K562 (cell line): Measurements from ENCODE around the gene LGALS3BP. TPM values are rescaled to one million over a fixed set of nuclear protein-coding genes. Genes with fewer than 3 reads are reported as not detected.
A peak's percentile ranks its signal among the peaks of the same experiment; 100 is the strongest.

Experiments used
- ATAC-seq: fragments of 200-7000 bp; cut with Tn5 transposase; 3 replicates; pipeline ENCODE4 v1.9.1; 2020; ENCODE audit warnings: moderate library complexity
- BruUV-seq: library from RNA; stranded (reverse); fragments of 400-500 nt; replicated peaks from 2 replicates; lab custom pipeline; 2021; lab: Mats Ljungman, UMichigan
- CTCF ChIA-PET: fragments of 300-600 bp; formaldehyde crosslinking; extraction: SDS; loops from one replicate; lab custom pipeline; 2021; ENCODE audit warnings: low intra/inter-chr PET ratio; lab: Yijun Ruan, JAX
- POLR2A ChIA-PET: fragments of 300-600, 350-650 bp; sonication (Branson Sonifier 250); formaldehyde crosslinking; extraction: SDS; loops from one replicate; lab custom pipeline; 2021; ENCODE audit warnings: antibody characterized with exemption, inconsistent platforms; lab: Yijun Ruan, JAX
- DNase-seq, 4 experiments: peaks; one replicate each; pipeline versions ENCODE4 v3.0.0 to v3.0.0-alpha.2; 2011 to 2018; ENCODE audit warnings: low spot score in 3 of 4, mixed read lengths in 3 of 4; ENCODE audit errors: extremely low read depth in 1 of 4
- FAIRE-seq: peaks from 2 replicates; lab custom pipeline; 2011; peaks lifted over from hg19 to GRCh38; lab: Jason Lieb, UNC
- H2AFZ ChIP-seq: 2 replicates; pipeline ENCODE4 v1.6.0; 2011; ENCODE audit warnings: low read depth, low read length, control low read depth, inconsistent platforms
- H3K27ac ChIP-seq: fragments of 200-600 bp; 3 replicates; pipeline ENCODE4 v1.8.0; 2011; ENCODE audit warnings: low read depth, mild to moderate bottlenecking, control low read depth, inconsistent platforms, low read length, moderate library complexity, mixed read lengths; ENCODE audit errors: extremely low read depth
- H3K27me3 ChIP-seq, 2 experiments: fragments of 300-600 bp in 1 of 2; 2 replicates in 1 of 2; 3 replicates in 1 of 2; pipeline versions ENCODE4 v1.6.0 to v1.8.0; 2011; ENCODE audit warnings: inconsistent platforms in 2 of 2, low read length in 2 of 2, mild to moderate bottlenecking in 1 of 2, mixed read lengths in 1 of 2, moderate library complexity in 1 of 2; ENCODE audit not compliant: control insufficient read depth in 2 of 2, insufficient read depth in 2 of 2
- H3K36me3 ChIP-seq: fragments of 300-600 bp; 3 replicates; pipeline ENCODE4 v1.8.0; 2011; ENCODE audit warnings: mild to moderate bottlenecking, low read length, inconsistent platforms; ENCODE audit not compliant: control insufficient read depth, insufficient read depth
- H3K4me1 ChIP-seq, 2 experiments: fragments of 200-600 bp in 1 of 2; replicated peaks in 1 of 2; 2 replicates in 1 of 2; 3 replicates in 1 of 2; pipeline versions ENCODE4 v1.5.1 to v1.8.0; 2011; ENCODE audit warnings: inconsistent platforms in 2 of 2, low read length in 2 of 2, mild to moderate bottlenecking in 1 of 2, mixed read lengths in 1 of 2, moderate library complexity in 1 of 2; ENCODE audit not compliant: control insufficient read depth in 2 of 2, insufficient read depth in 2 of 2
- H3K4me2 ChIP-seq: 2 replicates; pipeline ENCODE4 v1.6.1; 2011; ENCODE audit warnings: low read length, control low read depth, inconsistent platforms, mixed read lengths; ENCODE audit not compliant: insufficient read depth
- H3K4me3 ChIP-seq: fragments of 200-600 bp; sonication (generic), shearing (Covaris generic); 2 replicates; pipeline ENCODE4 v1.5.1; 2016; ENCODE audit warnings: control low read depth, inconsistent platforms
- H3K79me2 ChIP-seq: fragments of 200-600 bp; 3 replicates; pipeline ENCODE4 v1.8.0; 2011; ENCODE audit warnings: low read length, inconsistent platforms; ENCODE audit not compliant: control insufficient read depth, insufficient read depth
- H3K9ac ChIP-seq, 2 experiments: 2 replicates each; pipeline versions ENCODE4 v1.6.0 to v1.6.1; 2011; ENCODE audit warnings: low read depth in 2 of 2, low read length in 2 of 2, control low read depth in 1 of 2, inconsistent platforms in 1 of 2, mild to moderate bottlenecking in 1 of 2, mixed read lengths in 1 of 2; ENCODE audit not compliant: insufficient read depth in 1 of 2
- H3K9me1 ChIP-seq: one replicate; pipeline ENCODE4 v1.6.0; 2011; ENCODE audit warnings: inconsistent platforms, mild to moderate bottlenecking, low read length, moderate library complexity; ENCODE audit not compliant: control insufficient read depth, insufficient read depth
- H3K9me3 ChIP-seq: replicated peaks from 2 replicates; pipeline ENCODE4 v1.5.1; 2011; ENCODE audit warnings: low read depth, low read length, inconsistent platforms; ENCODE audit not compliant: control insufficient read depth, insufficient read depth
- H4K20me1 ChIP-seq: replicated peaks from 2 replicates; pipeline ENCODE4 v1.6.1; 2011; ENCODE audit warnings: low read length, inconsistent platforms, mixed read lengths; ENCODE audit not compliant: control insufficient read depth, insufficient read depth
- ARID4B ChIP-seq: sonication (generic); formaldehyde crosslinking; IDR thresholded peaks from 2 replicates; pipeline ENCODE4 v1.8.0; 2022; ENCODE audit warnings: mild to moderate bottlenecking, missing genetic modification reagents
- WGBS: fragments of 100-300 bp; shearing (Covaris generic); methylation state at CpG from one replicate; pipeline ENCODE4 v1.1.6; 2016; ENCODE audit warnings: low coverage, mixed read lengths; ENCODE audit not compliant: insufficient coverage; ENCODE audit errors: missing lambda C conversion rate; 5-methylcytosine and 5-hydroxymethylcytosine counted together
- in situ Hi-C: fragments of 300-500 bp; cut with MboI; formaldehyde crosslinking; loops from 4 replicates; pipeline ENCODE4 v1.15.0; 2018; ENCODE audit warnings: inconsistent platforms, mixed read lengths
- intact Hi-C: fragments of 100-400 bp; cut with micrococcal nuclease; formaldehyde crosslinking; loops from 2 replicates; pipeline ENCODE4 v1.14.2; 2022
- polyA plus RNA-seq, 8 experiments: library from polyadenylated mRNA; depleted of rRNA in 4 of 8; stranded (reverse) in 5 of 8; unstranded in 3 of 8; fragments of >200 nt; fragmentation: Nextera tagmentation in 2 of 8; fragmentation: Illumina TruSeq in 1 of 8; extraction: Ambion mirVana in 2 of 8; extraction: Trizol in 1 of 8; gene quantifications; 2 replicates each; pipeline versions ENCODE4 v1.2.1 to v1.2.3, GENCODE V29; 2011 to 2014; ENCODE audit warnings: inconsistent platforms in 1 of 8, missing spikeins in 1 of 8
- total RNA-seq, 7 experiments: library from RNA; depleted of rRNA in 6 of 7; stranded (reverse); fragments of >200 nt in 6 of 7; fragmentation: Illumina TruSeq in 2 of 7; extraction: Trizol in 2 of 7; gene quantifications; 2 replicates each; pipeline versions ENCODE4 v1.2.1 to v1.2.3, GENCODE V29; 2011 to 2021; ENCODE audit warnings: low replicate concordance in 1 of 7
- TF ChIP-seq, protein P1 (sequence below): sonication (generic); formaldehyde crosslinking; IDR thresholded peaks from 2 replicates; pipeline ENCODE4 v1.5.0; 2020; ENCODE audit warnings: missing genetic modification reagents

LGALS3BP gene
- total and polyA plus RNA-seq, 9 of the 15 experiments (the other 6 are each of a cell fraction or from before 2014, with no cell fraction given): 0.39 to 5.3 (median 3.2) TPM

- WGBS: 9% methylated on average over 24 of the region's 28 CpGs
- Histone ChIP-seq H3K4me3 (no peak overlapping the region), H3K9me3 (no peaks in the 10 kb centered on the region), H3K9me1 (no peaks in the 10 kb centered on the region), H3K79me2 (no peaks in the 10 kb centered on the region), H3K9ac (peak overlapping the region in 1 of 2 experiments; percentile 35; a peak in 2 of 4 replicates), H3K27ac (no peak overlapping the region), H3K36me3 (no peaks in the 10 kb centered on the region), H3K27me3 (peaks cover 50 to 74% of the 10 kb centered on the region in 2 experiments; a peak in 4 of 5 replicates), H2AFZ (no peak overlapping the region), H3K4me1 (peaks cover 0 to 17% of the 10 kb centered on the region in 2 experiments; a peak in 2 of 5 replicates), H3K4me2 (no peak overlapping the region), H4K20me1 (peaks cover 18% of the 10 kb centered on the region)
- BruUV-seq: no TSS peak
- TF ChIP-seq, protein P1, sequence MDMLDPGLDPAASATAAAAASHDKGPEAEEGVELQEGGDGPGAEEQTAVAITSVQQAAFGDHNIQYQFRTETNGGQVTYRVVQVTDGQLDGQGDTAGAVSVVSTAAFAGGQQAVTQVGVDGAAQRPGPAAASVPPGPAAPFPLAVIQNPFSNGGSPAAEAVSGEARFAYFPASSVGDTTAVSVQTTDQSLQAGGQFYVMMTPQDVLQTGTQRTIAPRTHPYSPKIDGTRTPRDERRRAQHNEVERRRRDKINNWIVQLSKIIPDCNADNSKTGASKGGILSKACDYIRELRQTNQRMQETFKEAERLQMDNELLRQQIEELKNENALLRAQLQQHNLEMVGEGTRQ (CRISPR knock-in tag): no peak
- 0 out of 2 replicates have a peak, but pooled peaks have one; percentile 22 for TF ChIP-seq ARID4B (CRISPR knock-in tag)
- DNase-seq: peak; percentile 20 to 57 (median 50)
- intact Hi-C loops (no loop called here), in situ Hi-C loops (no loop called here)
- ATAC-seq: peak; percentile 68
- ChIA-PET POLR2A (no interaction called here), CTCF (no interaction called here)
- no peak for FAIRE-seq
Measured at GRCh38 chr17:78923660-78924453, 55.9 kb downstream of the LGALS3BP start.
